Loucy (cell line): ENCODE results near the gene BACH1.

ENCODE experiments used
- CTCF ChIP-seq: fragments of 200-600 bp; sonication (generic); conservative IDR thresholded peaks from 2 replicates; pipeline ENCODE4 v1.5.1; 2014; ENCODE audit warnings: mild to moderate bottlenecking, antibody characterized with exemption, low read length
- EZH2phosphoT487 ChIP-seq: fragments of 200-600 bp; IDR thresholded peaks from 2 replicates; pipeline ENCODE4 v1.6.1; 2018; ENCODE audit warnings: antibody characterized with exemption, mild to moderate bottlenecking, moderate library complexity, borderline replicate concordance

- TF ChIP-seq CTCF (no peak), EZH2phosphoT487 (no peak)
These were observed 34.0 kb upstream of the BACH1 start for GRCh38 chr21:29264721-29265120.
